ENCODE data around the gene SLC27A6. TPM values are rescaled to one million over a fixed set of nuclear protein-coding genes. Genes with fewer than 3 reads are reported as not detected.

SLC27A6 gene, protein sequence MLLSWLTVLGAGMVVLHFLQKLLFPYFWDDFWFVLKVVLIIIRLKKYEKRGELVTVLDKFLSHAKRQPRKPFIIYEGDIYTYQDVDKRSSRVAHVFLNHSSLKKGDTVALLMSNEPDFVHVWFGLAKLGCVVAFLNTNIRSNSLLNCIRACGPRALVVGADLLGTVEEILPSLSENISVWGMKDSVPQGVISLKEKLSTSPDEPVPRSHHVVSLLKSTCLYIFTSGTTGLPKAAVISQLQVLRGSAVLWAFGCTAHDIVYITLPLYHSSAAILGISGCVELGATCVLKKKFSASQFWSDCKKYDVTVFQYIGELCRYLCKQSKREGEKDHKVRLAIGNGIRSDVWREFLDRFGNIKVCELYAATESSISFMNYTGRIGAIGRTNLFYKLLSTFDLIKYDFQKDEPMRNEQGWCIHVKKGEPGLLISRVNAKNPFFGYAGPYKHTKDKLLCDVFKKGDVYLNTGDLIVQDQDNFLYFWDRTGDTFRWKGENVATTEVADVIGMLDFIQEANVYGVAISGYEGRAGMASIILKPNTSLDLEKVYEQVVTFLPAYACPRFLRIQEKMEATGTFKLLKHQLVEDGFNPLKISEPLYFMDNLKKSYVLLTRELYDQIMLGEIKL
- 1.4 TPM for polyA plus RNA-seq (2013, experiment 1 of 2)
- polyA plus RNA-seq (2013, experiment 2 of 2), result 1.5 TPM

DNA sequence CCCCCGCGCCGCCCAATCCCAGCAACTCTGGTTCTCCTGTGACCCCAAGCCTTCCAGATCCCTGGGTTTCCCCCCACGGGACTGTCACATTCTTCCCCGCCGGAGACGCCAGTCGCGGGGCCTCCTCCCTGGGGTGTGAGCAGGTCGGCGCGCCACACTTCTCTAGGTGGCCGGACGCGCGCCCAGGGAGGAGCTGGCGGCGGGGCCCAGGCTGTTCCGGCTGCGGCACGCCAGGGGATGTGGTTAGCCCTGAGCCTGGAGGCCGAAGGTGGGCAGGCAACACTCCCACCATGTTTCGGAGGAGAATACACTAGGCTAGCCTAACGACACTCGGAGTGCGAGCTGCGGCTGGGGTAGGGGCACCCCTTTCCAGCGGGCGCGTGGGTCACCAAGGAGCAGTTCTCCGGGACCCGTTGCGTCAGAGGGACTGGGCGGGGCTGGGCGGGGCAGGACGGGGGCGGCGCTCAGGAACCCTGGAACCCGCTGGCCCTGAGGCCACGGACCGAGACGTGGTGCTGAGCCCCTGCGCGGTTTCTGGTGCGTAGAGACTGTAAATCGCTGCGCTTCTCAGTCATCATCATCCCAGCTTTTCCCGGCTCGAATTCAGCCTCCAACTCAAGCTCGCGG lies at the start of gene SLC27A6:
SLC27A6 (plus strand) TSS at position 478 of the 627 bp plus-strand sequence. CDS start 650 bp downstream, outside the sequence.
- no peak within 1 kb of the TSS for H4K8ac ChIP-seq (ENCODE audit: low read depth, low read length)
- no peak within 1 kb of the TSS for H2AK5ac ChIP-seq (ENCODE audit: low read depth, low read length)
- H2BK12ac ChIP-seq (ENCODE audit: low read length), result no peak within 1 kb of the TSS
- peak within 1 kb of the TSS; percentile 88 for H3K18ac ChIP-seq (ENCODE audit: low read length)
- no peak within 1 kb of the TSS for H2BK5ac ChIP-seq (ENCODE audit: low read length)
- peaks cover 0 to 41% (median 11%) of the 10 kb centered on the region in 3 experiments for H3K27me3 ChIP-seq (ENCODE audit: control insufficient read depth in 3 of 3, insufficient read depth in 3 of 3, low read depth in 1 of 3, low read length in 3 of 3)
- H3K4me1 ChIP-seq (ENCODE audit: control insufficient read depth in 2 of 2, insufficient read depth in 1 of 2, low read depth in 1 of 2, low read length in 2 of 2), result no peaks in the 10 kb centered on the region
- H3K23ac ChIP-seq (ENCODE audit: low read depth, low read length, poor library complexity), result peak within 1 kb of the TSS; percentile 40
- peaks cover 0 to 3% of the 10 kb centered on the region in 2 donors for H3K9me3 ChIP-seq (replicated peaks in 1 of 2; ENCODE audit: control insufficient read depth in 2 of 2, insufficient read depth in 1 of 2, low read depth in 1 of 2, low read length in 2 of 2)
- H3K4me2 ChIP-seq (ENCODE audit: insufficient read depth, low read length, poor library complexity, severe bottlenecking), result peak within 1 kb of the TSS; percentile 78
- no peak within 1 kb of the TSS for H4K91ac ChIP-seq (ENCODE audit: low read depth, low read length, poor library complexity)
- H3K4me3 ChIP-seq (ENCODE audit: low read length in 2 of 2), result peak within 1 kb of the TSS; percentile 31 to 92
- no peak within 1 kb of the TSS for H3K27ac ChIP-seq (replicated peaks; ENCODE audit: low read length)
- peak within 1 kb of the TSS; percentile 0 for H2BK15ac ChIP-seq (ENCODE audit: low read length)
- H3K14ac ChIP-seq (ENCODE audit: low read length), result peak within 1 kb of the TSS; percentile 5
- H3K36me3 ChIP-seq (replicated peaks in 1 of 2; ENCODE audit: control insufficient read depth in 2 of 2, insufficient read depth in 2 of 2, low read length in 2 of 2), result no peaks in the 10 kb centered on the region
- no peak within 1 kb of the TSS for H3K4ac ChIP-seq (ENCODE audit: low read length)
- no peak within 1 kb of the TSS for H2BK120ac ChIP-seq (ENCODE audit: low read depth, low read length)
- peak; percentile 48 for DNase-seq (ENCODE audit: low spot score)
- H3K9ac ChIP-seq (ENCODE audit: low read depth, low read length, poor library complexity), result peak within 1 kb of the TSS; percentile 70
- no peaks in the 10 kb centered on the region for H3K79me1 ChIP-seq (ENCODE audit: low read depth, low read length)
- no CpG with 5 or more reads among the region's 51 CpGs for WGBS, 2 donors (ENCODE audit: extremely low coverage in 2 of 2, insufficient read length in 2 of 2, insufficient replicate concordance in 1 of 2)
- H2AFZ ChIP-seq (ENCODE audit: low read length), result peak within 1 kb of the TSS; percentile 83

DNA sequence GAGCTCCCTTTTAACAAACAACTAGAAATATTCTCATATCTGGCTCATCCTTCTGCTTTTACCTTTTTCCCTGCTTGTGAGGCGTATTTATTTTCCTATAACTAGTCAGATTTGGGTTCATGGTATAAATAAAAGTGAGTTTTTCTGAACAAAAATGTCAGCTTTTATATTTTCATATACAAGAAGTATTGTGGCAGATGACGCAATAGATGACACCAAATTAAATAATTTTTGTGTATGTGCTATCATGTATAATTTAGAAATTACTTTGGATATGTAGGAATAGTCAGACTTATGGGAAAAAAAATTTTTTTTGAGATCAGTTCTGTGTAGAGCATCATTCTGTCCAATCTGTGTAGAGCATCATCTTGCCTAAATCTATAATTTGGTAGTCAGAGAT lies 45.7 kb upstream of the SLC27A6 start:
- DNase-seq (ENCODE audit: low spot score), result no peak
- H3K4me3 ChIP-seq (ENCODE audit: low read length in 2 of 2), result no peak overlapping the region

DNA sequence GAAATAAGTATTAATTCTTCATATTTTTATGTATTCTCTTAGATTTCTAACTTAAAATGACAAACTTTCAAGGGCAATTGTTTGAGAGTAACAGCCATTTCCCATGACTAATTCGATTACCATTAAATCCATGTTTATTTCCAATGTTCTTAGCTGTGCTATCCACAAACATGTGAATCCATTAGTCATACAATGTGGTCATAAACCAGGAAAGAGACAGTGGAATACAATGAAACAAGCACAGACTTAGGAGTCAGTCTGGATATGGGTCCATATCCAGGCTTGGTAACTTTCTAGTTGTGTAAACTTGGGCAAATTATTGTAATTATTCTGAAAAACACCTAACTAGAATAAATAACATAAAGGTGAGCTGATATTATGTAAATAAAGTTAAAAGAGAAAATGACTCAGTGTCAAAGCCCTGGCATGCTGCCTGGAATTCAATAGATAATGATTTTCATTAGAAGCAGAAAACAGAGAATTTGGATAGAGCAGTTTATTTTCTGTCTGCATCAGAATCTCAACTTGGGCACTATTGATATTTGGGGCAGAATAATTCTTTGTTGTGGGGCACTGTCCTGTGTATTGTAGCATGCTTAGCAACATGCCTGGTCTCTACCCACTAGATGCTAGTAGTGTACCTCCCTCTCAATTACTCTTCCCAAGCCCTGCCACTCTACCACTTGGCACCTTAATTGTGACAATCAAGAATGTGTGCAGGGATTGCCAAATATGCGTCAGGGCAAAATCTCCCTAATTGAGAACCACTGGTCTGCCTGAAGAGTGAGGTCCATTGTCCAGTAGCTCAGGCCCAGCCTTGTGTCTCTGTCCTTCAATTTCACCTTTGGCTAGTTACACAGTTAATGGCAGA lies 44.7 kb upstream of the SLC27A6 start:
- Histone ChIP-seq H3K4ac (ENCODE audit: low read length) (no peak overlapping the region), H3K27me3 (ENCODE audit: control insufficient read depth in 3 of 3, insufficient read depth in 3 of 3, low read depth in 1 of 3, low read length in 3 of 3) (no peaks in the 10 kb centered on the region), H3K36me3 (replicated peaks in 1 of 2; ENCODE audit: control insufficient read depth in 2 of 2, insufficient read depth in 2 of 2, low read length in 2 of 2) (no peaks in the 10 kb centered on the region), H3K79me1 (ENCODE audit: low read depth, low read length) (no peaks in the 10 kb centered on the region), H4K91ac (ENCODE audit: low read depth, low read length, poor library complexity) (no peak overlapping the region), H2BK120ac (ENCODE audit: low read depth, low read length) (no peak overlapping the region), H3K14ac (ENCODE audit: low read length) (no peak overlapping the region), H3K23ac (ENCODE audit: low read depth, low read length, poor library complexity) (no peak overlapping the region), H3K4me3 (ENCODE audit: low read length in 2 of 2) (no peak overlapping the region), H2AFZ (ENCODE audit: low read length) (no peak overlapping the region), H2BK12ac (ENCODE audit: low read length) (no peak overlapping the region), H3K27ac (replicated peaks; ENCODE audit: low read length) (no peak overlapping the region), H4K8ac (ENCODE audit: low read depth, low read length) (no peak overlapping the region), H2AK5ac (ENCODE audit: low read depth, low read length) (no peak overlapping the region), H3K4me1 (ENCODE audit: control insufficient read depth in 2 of 2, insufficient read depth in 1 of 2, low read depth in 1 of 2, low read length in 2 of 2) (no peaks in the 10 kb centered on the region), H3K4me2 (ENCODE audit: insufficient read depth, low read length, poor library complexity, severe bottlenecking) (no peak overlapping the region), H3K9ac (ENCODE audit: low read depth, low read length, poor library complexity) (no peak overlapping the region), H2BK5ac (ENCODE audit: low read length) (no peak overlapping the region), H2BK15ac (ENCODE audit: low read length) (no peak overlapping the region), H3K9me3 (replicated peaks in 1 of 2; ENCODE audit: control insufficient read depth in 2 of 2, insufficient read depth in 1 of 2, low read depth in 1 of 2, low read length in 2 of 2) (no peaks in the 10 kb centered on the region), H3K18ac (ENCODE audit: low read length) (no peak overlapping the region)
- WGBS, 2 donors (ENCODE audit: extremely low coverage in 2 of 2, insufficient read length in 2 of 2, insufficient replicate concordance in 1 of 2), result no CpG with 5 or more reads among the region's 2 CpGs
- DNase-seq (ENCODE audit: low spot score), result no peak

More for the DNA sequence above, 45.7 kb upstream of the SLC27A6 start:
- no peak overlapping the region for H2AK5ac ChIP-seq (ENCODE audit: low read depth, low read length)
- no peak overlapping the region for H3K14ac ChIP-seq (ENCODE audit: low read length)
- no peak overlapping the region for H3K4ac ChIP-seq (ENCODE audit: low read length)
- H4K91ac ChIP-seq (ENCODE audit: low read depth, low read length, poor library complexity), result no peak overlapping the region
- H3K4me2 ChIP-seq (ENCODE audit: insufficient read depth, low read length, poor library complexity, severe bottlenecking), result no peak overlapping the region
- H2BK5ac ChIP-seq (ENCODE audit: low read length), result no peak overlapping the region
- H3K9me3 ChIP-seq (replicated peaks in 1 of 2; ENCODE audit: control insufficient read depth in 2 of 2, insufficient read depth in 1 of 2, low read depth in 1 of 2, low read length in 2 of 2), result no peaks in the 10 kb centered on the region
- no peak overlapping the region for H3K9ac ChIP-seq (ENCODE audit: low read depth, low read length, poor library complexity)
- no peaks in the 10 kb centered on the region for H3K79me1 ChIP-seq (ENCODE audit: low read depth, low read length)
- H2BK12ac ChIP-seq (ENCODE audit: low read length), result no peak overlapping the region
- no peak overlapping the region for H3K27ac ChIP-seq (replicated peaks; ENCODE audit: low read length)
- no peak overlapping the region for H2BK15ac ChIP-seq (ENCODE audit: low read length)
- no peak overlapping the region for H4K8ac ChIP-seq (ENCODE audit: low read depth, low read length)
- no peak overlapping the region for H2BK120ac ChIP-seq (ENCODE audit: low read depth, low read length)
- no peaks in the 10 kb centered on the region for H3K27me3 ChIP-seq (ENCODE audit: control insufficient read depth in 3 of 3, insufficient read depth in 3 of 3, low read depth in 1 of 3, low read length in 3 of 3)
- no peaks in the 10 kb centered on the region for H3K36me3 ChIP-seq (replicated peaks in 1 of 2; ENCODE audit: control insufficient read depth in 2 of 2, insufficient read depth in 2 of 2, low read length in 2 of 2)
- no peak overlapping the region for H3K23ac ChIP-seq (ENCODE audit: low read depth, low read length, poor library complexity)
- WGBS, 2 donors (ENCODE audit: extremely low coverage in 2 of 2, insufficient read length in 2 of 2, insufficient replicate concordance in 1 of 2), result no CpG with 5 or more reads among the region's 2 CpGs
- no peaks in the 10 kb centered on the region for H3K4me1 ChIP-seq (ENCODE audit: control insufficient read depth in 2 of 2, insufficient read depth in 1 of 2, low read depth in 1 of 2, low read length in 2 of 2)
- no peak overlapping the region for H3K18ac ChIP-seq (ENCODE audit: low read length)
- H2AFZ ChIP-seq (ENCODE audit: low read length), result no peak overlapping the region

All from neuronal stem cell (in vitro differentiated cells).